T-helper 1 cell treated with Interleukin-12 subunit alpha and Interleukin-12 subunit beta and Interleukin-4 antibody, amounts not matched to agents 30 ng/mL and 1 ng/mL, for 36 hours (primary cell): Measurements from ENCODE around the gene CD52. TPM values are rescaled to one million over a fixed set of nuclear protein-coding genes. Genes with fewer than 3 reads are reported as not detected.

Experiments used
- intact Hi-C: fragments of 100-400 bp; cut with micrococcal nuclease; formaldehyde crosslinking; loops from one replicate; pipeline ENCODE4 v1.15.1; 2024
- total RNA-seq: library from RNA; stranded (reverse); gene quantifications from 2 replicates; pipeline ENCODE4 v1.2.3, GENCODE V29; 2022

Gene CD52
- total RNA-seq, 1 donor from 2014 or later = 1,323 TPM

DNA sequence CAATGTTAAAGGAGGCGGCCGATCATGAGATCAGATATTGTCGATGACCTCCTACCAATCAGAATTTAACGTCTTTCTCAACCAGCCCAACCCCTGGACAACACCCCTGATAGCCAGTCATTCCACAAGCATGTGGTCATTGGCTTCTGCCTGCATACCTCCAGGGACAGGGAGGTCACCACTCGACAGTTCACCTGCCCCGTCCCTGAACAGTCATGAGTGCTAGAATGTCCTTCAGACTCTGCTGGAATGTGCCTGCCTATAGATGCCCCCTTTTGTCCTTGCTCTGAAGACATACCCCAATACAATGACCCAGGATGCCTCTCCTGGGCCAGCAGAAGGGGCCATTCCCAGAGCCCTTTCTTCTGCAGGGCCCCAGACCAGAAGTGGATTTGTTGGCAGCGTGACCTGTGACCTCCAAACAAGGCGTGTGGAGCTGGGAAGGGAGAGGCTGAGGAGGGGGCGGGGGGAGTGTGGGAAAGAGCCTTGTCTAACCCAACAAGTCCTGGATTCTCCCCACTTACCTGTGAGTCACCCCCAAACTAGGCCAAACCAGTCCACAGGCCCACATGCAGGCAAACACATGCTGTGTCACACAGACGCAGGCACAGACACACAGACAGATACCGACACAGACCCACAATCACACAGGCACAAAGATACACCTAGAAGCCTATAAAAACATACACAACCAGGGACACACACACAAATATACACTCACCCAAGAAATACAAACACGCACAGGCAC lies 34.0 kb downstream of the CD52 start:
- intact Hi-C loops = no loop called here

DNA sequence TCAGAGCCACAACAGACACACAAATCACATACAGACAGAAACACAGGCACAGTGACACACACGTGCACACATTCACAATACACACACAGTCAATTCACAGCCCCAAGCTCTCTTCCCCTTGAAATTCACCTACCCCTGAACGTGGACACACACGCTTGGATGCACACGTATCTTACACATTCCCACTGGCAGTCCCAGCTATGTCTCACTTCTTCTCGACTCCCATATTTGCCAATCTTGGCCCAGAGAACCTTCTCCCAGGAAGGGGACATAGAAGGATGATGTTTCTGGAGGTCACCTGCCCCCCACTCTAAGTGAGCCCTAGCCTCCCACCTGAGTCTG lies 34.6 kb downstream of the CD52 start:
- intact Hi-C loops = no loop called here

DNA sequence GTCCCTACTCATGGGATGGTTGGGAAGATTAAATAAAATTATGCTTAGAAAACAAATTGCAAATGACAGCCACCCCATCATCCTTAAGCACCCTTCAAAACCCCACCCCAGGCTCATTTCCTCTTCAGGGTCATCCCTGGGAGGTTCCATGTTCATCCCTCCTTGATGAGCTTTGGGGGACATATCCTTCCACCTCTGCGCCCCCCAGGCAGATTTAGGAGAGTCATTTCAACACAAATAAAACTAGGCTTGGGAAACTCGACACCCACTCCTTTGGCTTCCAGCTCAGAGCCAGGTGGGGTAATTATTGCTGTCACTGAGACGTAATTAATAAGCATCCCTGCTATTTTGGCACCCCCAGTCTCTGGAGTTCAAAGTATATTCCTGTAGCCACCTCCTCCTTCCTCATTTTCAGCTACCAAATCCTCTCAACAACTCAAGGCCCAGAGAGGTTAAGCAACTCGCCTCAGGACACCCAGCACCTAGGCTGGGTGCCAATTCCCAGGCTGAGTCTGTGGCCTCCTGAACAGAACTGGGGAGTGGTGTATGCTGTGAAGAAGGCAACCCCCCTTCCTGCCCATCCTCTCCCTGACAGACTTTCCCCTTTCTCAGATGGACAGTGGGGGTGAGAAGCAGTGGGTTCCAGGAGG lies 35.6 kb downstream of the CD52 start:
- intact Hi-C loops = no loop called here

DNA sequence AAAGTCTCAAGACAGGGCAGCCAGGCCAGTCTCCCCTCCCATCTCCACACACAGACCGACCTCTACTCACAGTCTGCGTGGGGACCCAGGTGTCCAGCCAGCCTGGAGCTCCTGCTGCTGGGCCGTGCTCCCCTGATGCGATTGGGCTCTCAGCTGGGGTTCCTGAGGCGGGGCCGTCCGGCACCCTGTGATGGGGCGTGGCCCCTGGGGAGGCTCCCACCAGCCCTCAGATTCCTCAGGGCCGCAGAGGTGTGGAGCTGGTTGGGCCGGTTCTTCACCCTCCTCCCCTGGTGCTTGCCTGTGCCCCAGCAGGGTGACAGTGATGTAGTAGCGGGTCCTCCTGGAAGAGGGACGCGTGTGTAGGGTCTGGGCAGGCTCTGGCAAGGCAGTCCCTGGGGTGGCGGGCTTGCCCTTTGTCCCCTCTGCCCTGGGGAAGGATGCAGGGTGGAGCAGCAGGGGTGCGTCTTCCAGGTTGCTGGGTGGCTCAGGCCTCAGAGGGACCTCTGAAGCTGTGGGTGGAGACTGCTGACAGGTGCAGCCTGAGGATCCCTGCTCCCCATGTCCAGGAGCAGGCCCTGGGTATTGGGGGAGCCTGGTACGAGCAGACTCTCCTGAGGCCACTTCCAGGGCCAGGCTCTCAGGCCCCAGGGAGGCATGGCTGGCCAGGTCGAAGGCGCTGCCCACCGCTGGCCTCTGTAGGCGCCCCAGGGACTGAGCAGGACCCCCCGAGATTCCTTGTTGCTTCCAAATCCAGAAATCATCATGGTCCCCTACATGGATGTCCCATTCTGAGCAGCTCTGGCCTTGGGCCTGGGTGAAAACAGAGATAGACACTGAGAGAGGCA lies 36.4 kb downstream of the CD52 start, which contains the start of gene CRYBG2:
TSS of gene CRYBG2 (minus strand) at position 155 of the 845 bp plus-strand sequence. CDS start 7,473 bp downstream, outside the sequence.
- intact Hi-C loops = no loop called here

DNA sequence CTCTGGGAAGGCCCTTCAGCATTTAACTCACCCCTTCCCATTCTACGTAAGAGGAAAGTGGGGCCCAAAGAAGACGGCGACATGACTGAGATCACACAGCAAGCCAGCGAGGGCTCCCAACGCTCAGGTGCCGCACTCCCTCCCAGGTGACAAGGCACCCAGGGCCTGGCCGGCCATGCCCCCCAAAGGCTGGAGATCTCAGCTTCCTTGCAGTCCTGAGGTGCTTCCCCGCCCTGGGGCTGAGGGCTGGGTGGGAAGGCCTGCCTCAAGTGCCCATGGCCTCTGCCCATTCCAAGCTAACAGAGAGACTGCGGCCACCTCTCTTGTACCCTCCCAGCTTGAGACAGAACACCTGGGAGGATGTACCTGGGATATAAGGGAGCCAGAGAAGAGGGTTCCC lies 37.2 kb downstream of the CD52 start:
- intact Hi-C loops = no loop called here

DNA sequence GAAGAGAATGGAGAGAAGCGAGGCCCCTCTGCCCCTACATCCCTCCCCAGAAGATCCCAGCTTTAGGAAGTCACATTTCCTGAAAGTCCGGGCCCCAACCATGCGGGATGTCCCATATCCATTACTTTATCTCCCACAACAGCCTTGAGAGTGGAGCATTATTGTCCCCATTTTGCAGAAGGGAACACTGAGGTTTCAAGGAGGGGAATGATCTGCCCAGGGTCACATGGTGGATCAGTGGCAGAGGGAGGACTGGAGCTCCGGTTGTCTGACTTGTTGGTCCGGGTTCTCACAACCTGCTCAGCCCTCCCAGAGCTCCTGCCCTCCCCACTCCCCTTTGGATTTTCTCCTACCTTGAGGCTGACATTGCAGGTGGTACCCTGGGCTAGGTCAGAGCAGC lies 38.3 kb downstream of the CD52 start:
- intact Hi-C loops = no loop called here

- intact Hi-C loops = no loop called here
Measured at GRCh38 chr1:26357121-26357602, 39.4 kb downstream of the CD52 start.

DNA sequence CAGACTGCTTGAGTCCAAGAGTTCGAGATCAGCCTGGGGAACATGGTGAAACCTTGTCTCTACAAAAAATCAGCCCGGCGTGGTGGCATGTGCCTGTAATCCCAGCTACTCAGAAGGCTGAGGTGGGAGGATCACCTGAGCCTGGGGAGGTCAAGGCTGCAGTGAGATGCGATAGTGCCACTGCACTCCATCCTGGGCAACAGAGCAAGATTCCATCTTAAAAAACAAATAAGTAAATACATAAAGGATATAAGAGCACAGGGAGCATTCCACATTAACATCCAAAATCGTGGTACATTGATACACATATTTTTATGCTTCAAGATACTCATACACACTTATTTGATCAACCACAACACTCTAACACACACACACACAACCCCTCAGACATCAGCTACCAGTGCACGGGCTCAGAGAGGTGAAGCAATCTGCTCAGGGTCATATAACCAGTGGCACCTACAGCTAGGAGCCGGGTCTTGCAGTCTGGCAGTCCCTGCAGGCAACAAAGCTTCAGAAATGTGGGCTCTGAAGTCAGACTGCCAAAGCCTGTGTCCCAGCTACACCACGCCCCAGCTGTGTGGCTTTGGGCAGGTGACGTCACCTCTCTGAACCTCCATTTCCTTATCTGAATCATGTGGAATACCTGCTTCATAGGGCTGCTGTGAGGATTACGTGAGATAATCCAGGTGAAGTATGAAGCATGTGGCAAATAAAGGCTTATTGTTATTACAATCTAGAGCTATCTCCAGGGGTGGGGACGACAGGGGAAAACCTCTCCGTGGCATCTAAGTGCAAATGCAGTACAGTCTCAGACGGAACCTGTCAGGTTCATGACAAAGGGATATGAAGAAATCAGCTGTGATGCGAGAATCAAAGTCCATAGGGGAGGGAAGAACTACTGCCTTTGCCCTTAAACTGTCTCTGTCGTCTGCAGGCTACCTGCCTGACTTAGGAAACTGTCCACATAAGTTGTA lies 40.9 kb downstream of the CD52 start:
- intact Hi-C loops = loop anchor here (1.0 kb wide), 5 partner anchors 20 to 360 kb away; partner anchors contain the start of gene PAFAH2

DNA sequence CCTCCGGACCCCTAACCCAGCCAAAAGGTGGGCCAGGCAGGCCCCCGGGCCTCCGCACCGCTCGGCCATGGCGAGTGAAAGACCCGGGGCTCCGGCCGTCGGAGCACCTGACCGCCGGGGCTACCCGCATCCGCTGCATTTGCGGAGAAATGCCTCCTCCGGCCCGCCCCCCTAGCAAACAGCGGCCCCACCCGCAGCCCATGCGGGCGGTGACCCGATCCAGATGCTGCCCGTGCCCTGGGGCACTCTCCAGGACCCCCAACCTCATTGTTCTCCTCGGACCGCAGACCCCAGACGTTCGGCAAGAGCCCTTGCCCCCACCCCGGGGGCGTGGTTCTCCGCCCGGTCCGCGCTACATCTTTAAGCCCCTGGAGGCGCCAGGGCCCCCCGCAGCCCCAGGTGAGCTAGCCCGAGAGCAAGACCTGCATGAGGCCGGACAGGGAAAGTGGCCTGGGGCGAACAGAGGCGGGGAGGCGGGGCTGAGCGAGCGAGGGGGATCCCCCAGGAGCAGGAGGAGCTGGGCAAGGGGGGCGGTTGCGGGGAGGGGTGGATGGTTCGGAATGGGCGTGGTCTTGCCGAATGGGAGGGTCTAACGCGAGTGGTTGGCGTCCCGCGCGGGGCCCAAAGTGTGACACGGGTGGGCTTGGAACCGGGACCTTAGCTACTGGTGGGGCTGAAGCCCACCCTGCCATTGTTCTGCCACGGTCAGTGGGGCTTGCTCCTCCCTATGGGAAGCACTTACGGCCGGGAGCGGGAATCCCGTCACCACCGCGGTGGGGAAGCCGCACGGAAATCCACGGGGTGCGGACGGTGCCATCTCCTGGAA lies 42.4 kb downstream of the CD52 start:
- intact Hi-C loops = loop anchor here (1.0 kb wide), 3 partner anchors 18 to 84 kb away; no protein-coding TSS in a partner anchor

DNA sequence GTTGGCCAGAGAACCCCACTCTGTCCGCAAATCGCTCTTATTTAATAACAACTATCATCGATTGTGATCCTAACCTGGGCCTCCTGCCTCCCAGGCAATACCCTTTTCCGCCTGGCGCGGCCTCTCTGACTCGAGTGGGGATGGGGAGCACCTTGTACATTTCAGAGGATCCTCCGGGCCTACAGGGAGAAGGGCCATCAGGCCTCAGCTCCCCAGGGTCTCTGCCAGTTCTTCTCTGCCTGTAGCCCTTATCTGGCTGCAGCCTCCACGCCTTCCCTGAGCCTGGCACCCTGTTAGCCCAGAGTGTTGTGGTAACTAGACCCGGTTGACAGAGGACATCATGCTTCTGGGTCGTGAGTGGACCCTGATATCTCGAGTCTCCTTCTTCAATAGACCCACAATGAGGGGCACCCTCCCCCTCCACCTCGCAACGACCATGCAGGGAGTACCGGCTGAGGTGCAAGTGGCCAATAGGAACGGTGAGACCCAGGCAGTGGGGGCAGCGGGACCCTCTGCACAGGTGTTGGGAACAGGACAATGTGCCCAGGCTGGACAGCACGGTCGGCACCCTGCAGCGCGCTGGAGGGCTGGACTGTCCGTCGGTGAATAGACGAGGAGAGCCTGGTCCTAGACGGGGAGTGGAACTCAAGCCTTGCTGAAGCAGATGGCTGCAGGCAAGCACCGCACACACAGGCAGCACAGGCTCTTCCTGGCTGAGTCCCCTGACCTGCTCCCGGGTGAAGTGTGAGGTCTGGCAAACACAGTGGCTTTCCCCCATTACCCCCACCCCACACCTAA lies 43.2 kb downstream of the CD52 start:
- intact Hi-C loops = no loop called here

GRCh38 chr1:26361605-26362122 lies 43.9 kb downstream of the CD52 start:
- intact Hi-C loops = loop anchor here (2.0 kb wide), 1 partner anchor 55 kb away; no protein-coding TSS in a partner anchor

GRCh38 chr1:26362331-26362730 lies 44.6 kb downstream of the CD52 start:
- intact Hi-C loops = loop anchor here (2.0 kb wide), 1 partner anchor 54 kb away; no protein-coding TSS in a partner anchor

DNA sequence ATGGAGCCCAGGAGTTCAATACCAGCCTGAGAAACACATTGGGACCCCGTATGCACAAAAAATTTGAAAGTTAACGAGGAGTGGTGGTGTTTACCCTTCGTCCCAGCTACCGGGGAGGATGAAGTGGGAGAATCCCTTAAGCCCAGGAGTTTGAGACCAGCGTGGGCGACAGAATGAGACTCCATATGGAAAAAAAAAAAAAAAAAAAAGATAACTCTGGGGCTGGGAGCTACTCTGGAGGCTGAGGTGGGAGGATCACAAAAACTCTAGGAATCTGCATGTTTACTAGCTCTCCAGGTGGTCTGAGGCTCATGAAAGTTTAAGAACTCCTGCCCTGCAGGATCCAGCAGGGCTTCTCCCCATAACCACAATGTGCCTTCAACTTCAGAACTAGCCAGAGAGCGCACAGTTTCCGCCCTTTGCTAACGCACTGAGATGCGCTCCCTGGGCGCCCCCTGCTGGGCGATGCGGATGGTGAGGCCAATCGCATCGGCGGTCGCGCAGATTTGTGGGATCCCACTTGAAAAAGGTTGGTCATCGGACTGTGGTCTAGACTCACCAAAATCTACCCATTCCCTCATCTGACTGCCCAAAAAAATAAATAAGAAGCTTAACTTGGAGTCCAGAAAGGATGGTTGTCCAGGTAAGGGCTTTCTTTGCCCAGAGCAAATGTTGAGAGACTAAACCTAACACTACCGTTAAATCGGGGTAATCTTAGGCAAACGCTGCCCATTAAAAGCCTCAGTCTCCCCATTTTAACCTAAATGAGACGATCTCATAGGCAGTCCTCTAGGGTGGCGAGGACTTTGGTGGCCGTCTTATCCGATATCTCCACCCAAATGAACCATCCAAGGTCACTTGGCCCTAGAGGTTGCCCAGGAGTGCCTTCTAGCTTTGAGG lies 46.0 kb downstream of the CD52 start:
- intact Hi-C loops = loop anchor here (1.0 to 2.0 kb wide), 7 partner anchors 15 to 87 kb away; no protein-coding TSS in a partner anchor

DNA sequence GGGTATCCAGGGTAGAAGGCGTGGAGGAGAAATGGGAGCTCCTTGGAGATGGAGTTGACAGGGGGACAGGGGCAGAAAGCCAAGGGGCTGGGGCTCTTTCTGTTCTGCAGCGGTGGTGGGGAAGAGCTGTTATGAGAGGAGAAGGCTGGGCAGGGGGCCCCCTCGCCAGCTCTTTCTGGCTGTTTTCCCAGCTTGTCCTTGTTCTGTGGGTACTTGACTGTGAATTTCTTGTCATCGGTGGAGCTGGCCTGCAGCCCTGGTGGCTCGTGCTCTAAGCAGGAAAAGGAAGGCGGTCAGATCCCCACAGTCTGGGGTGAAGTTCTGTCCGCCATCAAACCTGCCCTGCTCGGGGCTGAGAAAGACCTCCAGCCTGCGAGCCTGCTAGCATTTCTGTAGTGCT lies 47.2 kb downstream of the CD52 start:
- intact Hi-C loops = no loop called here

DNA sequence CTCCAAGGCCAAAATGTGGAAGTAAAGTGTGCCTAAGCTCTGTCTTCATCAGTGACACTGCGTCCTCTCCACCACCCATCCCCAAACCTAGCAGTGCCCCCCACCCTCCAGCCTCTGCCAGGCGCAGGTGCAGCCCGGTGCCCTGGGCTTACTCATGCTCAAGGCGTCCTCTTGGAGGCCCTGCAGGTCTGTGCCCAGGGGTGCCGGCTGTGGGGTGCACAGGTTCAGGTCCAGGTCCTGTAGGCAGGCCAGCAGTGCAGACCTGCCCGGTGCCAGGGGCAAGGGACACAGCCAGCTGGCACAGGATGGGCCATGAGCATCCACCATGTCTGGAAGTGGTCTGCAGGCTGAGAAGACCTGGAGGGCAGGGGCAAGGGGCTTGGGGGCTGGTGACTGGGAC lies 49.7 kb downstream of the CD52 start:
- intact Hi-C loops = no loop called here

DNA sequence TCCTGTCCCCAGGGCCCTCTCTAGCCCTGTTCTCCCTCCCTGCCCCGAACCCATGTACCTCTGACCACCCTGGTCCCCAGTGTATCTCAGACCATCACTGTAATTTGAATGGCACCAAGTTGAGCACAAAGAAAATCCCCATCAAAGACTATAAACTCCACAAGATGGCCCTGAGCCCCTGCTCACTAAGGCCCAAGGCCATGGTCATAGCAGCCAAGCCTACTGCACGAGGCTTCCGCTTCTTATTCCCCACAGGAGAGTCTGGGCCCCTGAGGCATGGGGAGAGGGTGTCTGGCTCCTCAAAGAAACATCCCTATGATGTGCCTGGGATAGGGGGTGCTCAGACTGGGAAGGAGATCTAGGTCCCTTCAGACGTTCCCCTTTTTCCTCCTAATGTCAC lies 50.2 kb downstream of the CD52 start:
- intact Hi-C loops = no loop called here

DNA sequence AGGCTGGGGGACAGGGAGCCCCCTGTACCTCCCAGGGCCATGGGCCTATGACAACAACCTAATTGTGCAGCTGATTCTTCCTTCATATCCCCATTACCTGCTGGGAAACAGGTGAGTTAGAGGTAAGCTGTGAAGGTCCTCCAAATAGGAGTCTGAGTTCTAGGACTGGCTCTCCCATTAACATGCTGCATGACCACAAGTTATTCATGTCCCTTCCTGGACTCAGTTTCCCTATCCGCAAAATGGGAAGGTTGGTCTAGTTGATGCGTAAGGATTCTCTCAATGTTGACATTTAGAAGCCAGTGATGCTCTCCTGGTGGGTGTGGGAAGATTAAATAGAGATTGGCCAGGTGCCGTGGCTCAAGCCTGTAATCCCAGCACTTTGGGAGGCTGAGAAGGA lies 50.7 kb downstream of the CD52 start:
- intact Hi-C loops = no loop called here
